ENCODE results near the gene IMPDH1.

IMPDH1 gene

DNA sequence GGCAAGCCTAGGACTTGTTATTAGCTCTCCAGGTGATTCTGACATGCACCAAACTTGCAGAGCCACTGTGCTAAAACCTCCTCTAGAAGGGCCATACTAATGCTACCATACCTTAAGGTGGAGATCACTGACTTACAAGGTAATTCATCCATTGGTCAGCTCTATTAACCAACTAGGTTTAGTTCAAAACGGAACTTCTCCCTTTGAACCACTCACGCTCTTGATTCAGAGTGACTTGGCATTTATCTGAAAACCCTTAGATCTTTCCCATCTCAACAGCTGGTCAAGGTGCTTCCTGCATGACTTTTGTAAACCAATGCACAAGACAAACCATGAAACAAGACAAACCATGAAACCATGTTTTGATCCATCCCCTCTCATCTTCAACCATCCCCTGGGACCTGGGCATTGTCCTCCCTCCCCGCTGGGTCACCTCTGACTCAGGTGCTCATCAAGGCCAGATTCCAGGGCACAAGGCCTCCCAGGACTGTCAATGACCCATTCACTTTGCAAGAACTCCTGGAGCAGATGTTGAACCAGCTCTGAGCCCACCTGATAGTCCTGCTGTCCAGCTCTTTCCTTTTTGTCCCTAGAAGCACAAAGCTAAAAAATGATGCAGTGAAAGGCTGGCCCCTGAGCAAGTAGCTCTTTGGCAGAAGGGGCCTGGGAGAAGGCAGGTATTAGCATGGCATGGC, 18.8 kb downstream of the IMPDH1 start:
- peaks cover 24% of the 10 kb centered on the region for H3K27me3 ChIP-seq (ENCODE audit: insufficient read depth, low read length)
- peaks cover 4% of the 10 kb centered on the region; the same call in 1 of the 2 replicates for H3K4me1 ChIP-seq (ENCODE audit: insufficient read depth, low read length)
- no peak overlapping the region for H3K4me3 ChIP-seq (ENCODE audit: low read length)
- H3K9ac ChIP-seq (ENCODE audit: low read depth, low read length), result no peak overlapping the region
- no peaks in the 10 kb centered on the region for H3K36me3 ChIP-seq (ENCODE audit: insufficient read depth, low read depth, low read length)
- H3K27ac ChIP-seq (ENCODE audit: low read length), result no peak overlapping the region
- H3K9me3 ChIP-seq (ENCODE audit: insufficient read depth, low read depth, low read length), result no peaks in the 10 kb centered on the region

DNA sequence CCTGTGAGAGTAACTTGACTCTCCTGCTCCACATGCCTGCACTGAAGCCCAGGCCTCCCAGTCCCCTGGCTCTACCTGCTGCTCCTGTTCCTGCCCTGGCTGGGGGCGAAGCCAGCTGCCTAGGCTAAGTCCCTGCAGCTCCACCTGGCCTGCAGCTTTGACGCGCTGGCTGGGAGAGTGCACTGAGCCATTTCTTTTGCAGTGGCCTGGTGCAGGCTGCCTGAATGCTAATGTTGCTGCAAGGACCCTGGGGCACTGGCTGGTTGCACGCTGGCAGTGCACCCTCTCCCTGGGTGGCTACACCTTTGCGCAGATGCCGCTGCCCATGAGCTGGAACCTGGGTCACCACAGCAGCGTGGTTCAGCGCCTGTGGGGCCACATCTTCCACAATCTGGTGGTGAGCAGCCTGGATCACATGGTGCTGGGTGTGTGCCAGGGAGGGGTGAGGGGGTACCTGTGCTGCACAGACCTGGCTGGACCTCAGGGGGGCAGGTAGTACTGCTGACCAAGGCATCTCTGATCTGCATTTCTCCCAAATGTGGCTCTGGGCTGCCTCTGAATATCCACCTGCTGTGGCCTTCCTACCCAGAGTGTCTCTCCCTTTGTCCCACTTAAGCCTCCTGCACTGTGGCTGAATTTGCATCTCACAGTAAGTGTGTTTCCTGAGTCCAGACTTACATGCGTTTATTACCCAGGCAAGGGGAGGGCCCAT, 20.0 kb downstream of the IMPDH1 start:
- no peaks in the 10 kb centered on the region for H3K36me3 ChIP-seq (ENCODE audit: insufficient read depth, low read depth, low read length)
- no peak overlapping the region for H3K27ac ChIP-seq (ENCODE audit: low read length)
- H3K9ac ChIP-seq (ENCODE audit: low read depth, low read length), result no peak overlapping the region
- H3K9me3 ChIP-seq (ENCODE audit: insufficient read depth, low read depth, low read length), result no peaks in the 10 kb centered on the region
- peaks cover 4% of the 10 kb centered on the region; the same call in 1 of the 2 replicates for H3K4me1 ChIP-seq (ENCODE audit: insufficient read depth, low read length)
- no peak overlapping the region for H3K4me3 ChIP-seq (ENCODE audit: low read length)
- peaks cover 24% of the 10 kb centered on the region for H3K27me3 ChIP-seq (ENCODE audit: insufficient read depth, low read length)

DNA sequence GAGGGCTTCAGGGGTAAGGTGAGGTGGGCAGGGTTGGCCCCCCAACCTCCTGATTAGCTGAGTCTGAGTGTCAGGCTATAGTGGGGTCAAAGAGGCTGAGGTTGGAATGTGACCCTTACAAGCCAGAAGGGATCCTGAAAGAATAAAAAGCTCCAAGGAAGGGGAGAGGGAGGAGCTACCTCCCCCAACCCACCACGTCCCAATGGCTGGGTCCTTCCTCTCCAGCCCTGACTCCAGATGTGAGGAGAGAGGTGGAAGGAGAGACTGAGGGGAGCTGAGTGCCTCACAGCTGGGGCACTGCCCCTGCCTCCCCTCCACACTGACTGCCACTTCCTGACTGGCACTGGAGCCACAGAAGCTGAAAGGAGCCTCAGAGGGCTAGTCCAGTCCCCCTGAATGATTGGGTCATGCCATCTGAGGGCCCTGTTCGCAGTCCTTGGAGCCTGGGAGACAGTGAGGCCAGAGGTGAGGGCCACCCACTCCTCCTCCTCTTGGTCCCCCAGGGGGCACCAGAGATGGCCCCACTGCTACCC, 20.6 kb downstream of the IMPDH1 start:
- H3K27ac ChIP-seq (ENCODE audit: low read length), result no peak overlapping the region
- H3K9ac ChIP-seq (ENCODE audit: low read depth, low read length), result no peak overlapping the region
- H3K36me3 ChIP-seq (ENCODE audit: insufficient read depth, low read depth, low read length), result no peaks in the 10 kb centered on the region
- H3K4me3 ChIP-seq (ENCODE audit: low read length), result no peak overlapping the region
- H3K9me3 ChIP-seq (ENCODE audit: insufficient read depth, low read depth, low read length), result no peaks in the 10 kb centered on the region
- peaks cover 4% of the 10 kb centered on the region; the same call in 1 of the 2 replicates for H3K4me1 ChIP-seq (ENCODE audit: insufficient read depth, low read length)
- peaks cover 24% of the 10 kb centered on the region for H3K27me3 ChIP-seq (ENCODE audit: insufficient read depth, low read length)

DNA sequence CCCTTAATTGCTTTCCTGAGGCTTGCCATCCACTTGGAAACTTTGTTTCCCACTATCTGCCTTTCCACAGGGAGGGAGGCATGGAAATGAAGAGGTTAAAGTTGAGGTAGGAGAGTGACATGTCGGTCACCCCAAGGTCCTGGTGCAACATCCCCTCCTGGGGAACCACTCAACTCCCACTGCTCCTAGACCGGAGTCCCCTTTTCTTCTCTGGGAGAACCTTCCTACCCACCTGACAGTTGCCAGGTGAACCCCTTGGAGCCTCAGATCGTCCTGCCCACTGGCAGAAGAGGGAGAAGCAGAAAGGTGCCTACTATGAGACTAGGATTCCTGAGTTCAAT, 21.7 kb downstream of the IMPDH1 start:
- Histone ChIP-seq H3K9me3 (ENCODE audit: insufficient read depth, low read depth, low read length) (no peaks in the 10 kb centered on the region), H3K36me3 (ENCODE audit: insufficient read depth, low read depth, low read length) (no peaks in the 10 kb centered on the region), H3K4me3 (ENCODE audit: low read length) (no peak overlapping the region), H3K27ac (ENCODE audit: low read length) (no peak overlapping the region), H3K4me1 (ENCODE audit: insufficient read depth, low read length) (peaks cover 4% of the 10 kb centered on the region; the same call in 1 of the 2 replicates), H3K27me3 (ENCODE audit: insufficient read depth, low read length) (peaks cover 24% of the 10 kb centered on the region), H3K9ac (ENCODE audit: low read depth, low read length) (no peak overlapping the region)

DNA sequence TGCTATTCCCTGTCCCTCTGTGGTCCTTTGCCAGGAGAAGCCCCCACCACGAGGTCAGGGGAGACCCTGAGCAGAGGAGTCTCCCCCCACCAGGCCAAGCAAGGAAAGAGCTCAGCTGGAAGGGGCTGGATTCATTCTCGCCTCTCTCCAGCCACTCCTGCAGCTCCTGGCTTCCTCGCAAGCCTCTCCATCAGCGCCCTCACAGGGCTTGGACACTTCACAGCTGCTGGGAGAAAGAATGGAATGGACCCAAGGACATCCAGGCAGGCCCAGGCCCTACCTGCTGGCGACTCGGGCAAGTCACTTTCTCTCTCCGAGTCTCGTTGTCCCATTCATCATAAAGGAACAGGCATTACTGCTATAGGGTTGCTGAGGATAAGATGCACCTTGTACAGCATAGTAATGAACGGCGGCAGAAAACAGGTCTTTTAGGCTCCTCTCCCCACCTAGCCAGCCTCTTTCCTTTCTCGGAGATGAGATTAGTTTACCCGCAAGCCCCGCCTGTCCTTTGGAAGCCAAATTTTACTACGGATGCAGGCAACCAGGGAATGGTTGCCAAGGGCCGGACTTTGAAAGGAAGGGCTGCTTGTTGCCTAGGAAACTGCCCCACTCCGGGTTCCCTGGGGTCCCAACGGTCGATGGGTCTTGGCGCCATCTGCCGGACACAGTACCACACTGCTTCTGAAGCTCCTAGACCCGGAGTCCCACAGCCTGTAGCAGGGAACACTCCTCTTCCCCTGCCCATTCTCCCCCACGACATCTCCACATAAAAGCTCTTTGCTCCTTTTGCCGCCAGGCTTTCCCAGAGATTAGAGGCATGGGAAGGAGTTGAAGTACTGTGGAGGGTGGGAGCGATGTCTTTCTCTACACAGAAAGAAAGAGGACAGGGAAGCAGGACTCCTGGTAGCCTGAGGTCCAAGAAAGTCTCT, 22.3 kb downstream of the IMPDH1 start:
- Histone ChIP-seq H3K36me3 (ENCODE audit: insufficient read depth, low read depth, low read length) (no peaks in the 10 kb centered on the region), H3K9me3 (ENCODE audit: insufficient read depth, low read depth, low read length) (no peaks in the 10 kb centered on the region), H3K4me3 (ENCODE audit: low read length) (no peak overlapping the region), H3K27me3 (ENCODE audit: insufficient read depth, low read length) (peaks cover 24% of the 10 kb centered on the region), H3K4me1 (ENCODE audit: insufficient read depth, low read length) (peaks cover 8% of the 10 kb centered on the region; the same call in 1 of the 2 replicates), H3K27ac (ENCODE audit: low read length) (no peak overlapping the region), H3K9ac (ENCODE audit: low read depth, low read length) (no peak overlapping the region)

DNA sequence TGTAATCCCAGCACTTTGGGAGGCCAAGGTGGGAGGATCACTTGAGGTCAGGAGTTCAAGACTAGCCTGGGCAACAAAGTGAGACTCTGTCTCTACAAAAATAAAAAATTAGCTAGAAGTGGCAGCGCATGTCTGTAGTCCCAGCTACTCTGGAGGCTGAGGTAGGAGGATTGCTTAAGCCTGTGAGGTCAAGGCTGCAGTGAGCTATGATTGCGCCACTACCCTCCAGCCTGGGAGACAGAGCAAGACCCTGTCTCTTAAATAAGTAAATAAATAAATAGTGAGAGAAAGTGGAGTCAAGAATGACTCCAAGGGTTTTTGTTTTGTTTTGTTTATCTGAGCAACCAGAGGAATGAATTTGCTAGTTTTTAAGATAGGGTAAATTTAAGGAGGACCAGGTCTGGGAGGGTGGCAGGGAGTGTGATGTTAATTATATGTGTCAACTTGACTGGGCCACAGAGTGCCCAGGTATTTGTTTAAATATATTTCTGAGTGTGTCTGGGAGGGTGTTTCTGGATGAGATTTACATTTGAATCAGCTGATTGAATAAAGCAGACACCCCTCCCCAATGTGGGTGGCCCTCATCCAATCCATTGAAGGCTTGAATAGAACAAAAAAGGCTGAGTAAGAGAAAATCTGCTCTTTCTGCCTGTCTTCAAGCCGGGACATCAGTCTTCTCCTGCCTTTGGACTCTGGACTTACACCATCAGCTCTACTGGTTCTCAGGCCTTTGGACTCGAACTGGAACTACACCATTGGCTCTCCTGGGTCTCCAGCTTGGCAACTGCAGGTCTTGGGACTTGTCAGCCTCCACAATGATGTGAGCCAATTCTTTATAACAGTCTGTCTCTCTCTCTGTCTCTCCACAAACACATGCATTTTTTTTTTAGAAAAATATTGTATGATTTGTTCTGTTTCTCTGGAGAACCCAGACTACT, 23.5 kb downstream of the IMPDH1 start:
- no peak overlapping the region for H3K4me3 ChIP-seq (ENCODE audit: low read length)
- peaks cover 24% of the 10 kb centered on the region for H3K27me3 ChIP-seq (ENCODE audit: insufficient read depth, low read length)
- H3K4me1 ChIP-seq (ENCODE audit: insufficient read depth, low read length), result peaks cover 11% of the 10 kb centered on the region; the same call in 1 of the 2 replicates
- no peaks in the 10 kb centered on the region for H3K9me3 ChIP-seq (ENCODE audit: insufficient read depth, low read depth, low read length)
- H3K9ac ChIP-seq (ENCODE audit: low read depth, low read length), result no peak overlapping the region
- no peak overlapping the region for H3K27ac ChIP-seq (ENCODE audit: low read length)
- H3K36me3 ChIP-seq (ENCODE audit: insufficient read depth, low read depth, low read length), result no peaks in the 10 kb centered on the region

DNA sequence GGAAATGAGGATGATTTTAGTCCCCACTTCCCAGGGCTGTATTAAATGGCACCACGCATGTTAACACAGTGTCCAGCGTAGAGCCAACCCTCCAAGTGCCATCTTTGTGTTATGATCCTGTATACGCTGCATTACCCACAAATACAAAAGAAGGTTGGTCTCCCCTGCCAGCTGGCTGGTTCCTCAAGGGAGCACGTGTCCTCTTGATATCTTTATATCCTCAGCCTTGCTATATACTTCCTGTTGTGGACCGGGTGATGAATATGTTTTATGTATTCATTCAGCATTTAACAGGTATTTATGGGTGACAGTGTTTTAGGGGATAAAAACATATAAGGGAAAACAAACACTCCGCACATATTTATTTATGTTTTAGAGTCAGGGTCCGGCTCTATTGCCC, 25.1 kb downstream of the IMPDH1 start:
- no peak overlapping the region for H3K27ac ChIP-seq (ENCODE audit: low read length)
- H3K9me3 ChIP-seq (ENCODE audit: insufficient read depth, low read depth, low read length), result no peaks in the 10 kb centered on the region
- no peak overlapping the region for H3K4me3 ChIP-seq (ENCODE audit: low read length)
- H3K4me1 ChIP-seq (ENCODE audit: insufficient read depth, low read length), result peaks cover 8% of the 10 kb centered on the region; the same call in 1 of the 2 replicates
- H3K9ac ChIP-seq (ENCODE audit: low read depth, low read length), result no peak overlapping the region
- no peaks in the 10 kb centered on the region for H3K36me3 ChIP-seq (ENCODE audit: insufficient read depth, low read depth, low read length)
- H3K27me3 ChIP-seq (ENCODE audit: insufficient read depth, low read length), result peaks cover 24% of the 10 kb centered on the region

DNA sequence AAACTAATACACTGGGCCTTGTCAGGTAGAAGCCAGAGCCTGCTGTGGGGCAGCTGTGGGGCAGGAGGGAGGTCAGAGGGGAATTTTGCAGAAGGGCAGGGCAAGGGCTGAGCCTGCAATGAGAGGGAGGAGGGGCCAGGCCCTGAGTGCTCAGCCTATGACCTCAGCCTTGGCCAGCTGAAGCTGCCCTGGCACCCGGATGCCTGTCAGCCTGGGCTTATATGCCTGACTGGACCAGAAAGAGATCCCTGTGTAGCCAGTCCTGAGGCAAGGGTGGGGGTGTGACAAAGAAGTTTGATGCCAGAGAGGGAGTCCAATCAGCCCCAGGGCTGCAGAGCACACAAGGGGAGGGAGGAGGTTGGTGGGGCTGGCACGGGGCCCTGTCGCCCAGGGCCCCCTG, 26.0 kb downstream of the IMPDH1 start:
- Histone ChIP-seq H3K36me3 (ENCODE audit: insufficient read depth, low read depth, low read length) (no peaks in the 10 kb centered on the region), H3K9ac (ENCODE audit: low read depth, low read length) (no peak overlapping the region), H3K4me1 (ENCODE audit: insufficient read depth, low read length) (peaks cover 6% of the 10 kb centered on the region; the same call in 1 of the 2 replicates), H3K27me3 (ENCODE audit: insufficient read depth, low read length) (peaks cover 18% of the 10 kb centered on the region), H3K4me3 (ENCODE audit: low read length) (no peak overlapping the region), H3K9me3 (ENCODE audit: insufficient read depth, low read depth, low read length) (no peaks in the 10 kb centered on the region), H3K27ac (ENCODE audit: low read length) (no peak overlapping the region)

DNA sequence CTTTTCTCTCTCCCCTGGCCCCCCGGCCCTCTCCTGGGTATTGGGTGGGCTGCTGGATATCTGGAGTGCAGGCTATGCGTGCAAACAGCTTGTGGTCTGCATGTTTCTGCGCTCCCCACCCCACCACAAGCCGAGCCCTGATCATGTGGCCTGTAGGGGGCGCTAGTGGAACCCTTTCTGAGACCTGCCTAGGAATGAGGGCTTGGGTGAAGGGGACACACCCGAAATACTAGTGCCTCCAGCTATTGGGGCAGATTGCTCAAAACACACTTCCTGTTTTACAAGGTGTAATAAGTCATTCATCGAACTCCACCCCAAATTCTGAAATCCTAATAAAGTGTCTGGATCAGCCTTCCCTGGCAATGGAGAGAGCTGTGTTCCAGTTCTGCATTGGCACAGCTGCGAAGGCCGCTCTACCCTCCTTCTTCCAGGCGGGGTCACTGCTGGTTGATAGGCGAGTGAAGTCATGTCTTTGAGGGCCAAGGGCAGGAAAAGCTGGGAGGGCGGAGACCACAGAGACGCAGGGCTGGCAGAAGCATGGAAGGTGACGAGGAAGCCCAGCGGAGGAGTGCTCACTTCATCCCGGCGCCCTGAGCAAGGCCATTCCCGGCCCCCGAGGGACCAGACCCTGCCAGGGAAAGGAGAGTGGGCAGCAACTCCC, 28.5 kb downstream of the IMPDH1 start:
- no peak overlapping the region for H3K9ac ChIP-seq (ENCODE audit: low read depth, low read length)
- H3K36me3 ChIP-seq (ENCODE audit: insufficient read depth, low read depth, low read length), result no peaks in the 10 kb centered on the region
- no peak overlapping the region for H3K27ac ChIP-seq (ENCODE audit: low read length)
- no peaks in the 10 kb centered on the region for H3K27me3 ChIP-seq (ENCODE audit: insufficient read depth, low read length)
- peaks cover 6% of the 10 kb centered on the region; the same call in 1 of the 2 replicates for H3K4me1 ChIP-seq (ENCODE audit: insufficient read depth, low read length)
- H3K4me3 ChIP-seq (ENCODE audit: low read length), result no peak overlapping the region
- no peaks in the 10 kb centered on the region for H3K9me3 ChIP-seq (ENCODE audit: insufficient read depth, low read depth, low read length)

DNA sequence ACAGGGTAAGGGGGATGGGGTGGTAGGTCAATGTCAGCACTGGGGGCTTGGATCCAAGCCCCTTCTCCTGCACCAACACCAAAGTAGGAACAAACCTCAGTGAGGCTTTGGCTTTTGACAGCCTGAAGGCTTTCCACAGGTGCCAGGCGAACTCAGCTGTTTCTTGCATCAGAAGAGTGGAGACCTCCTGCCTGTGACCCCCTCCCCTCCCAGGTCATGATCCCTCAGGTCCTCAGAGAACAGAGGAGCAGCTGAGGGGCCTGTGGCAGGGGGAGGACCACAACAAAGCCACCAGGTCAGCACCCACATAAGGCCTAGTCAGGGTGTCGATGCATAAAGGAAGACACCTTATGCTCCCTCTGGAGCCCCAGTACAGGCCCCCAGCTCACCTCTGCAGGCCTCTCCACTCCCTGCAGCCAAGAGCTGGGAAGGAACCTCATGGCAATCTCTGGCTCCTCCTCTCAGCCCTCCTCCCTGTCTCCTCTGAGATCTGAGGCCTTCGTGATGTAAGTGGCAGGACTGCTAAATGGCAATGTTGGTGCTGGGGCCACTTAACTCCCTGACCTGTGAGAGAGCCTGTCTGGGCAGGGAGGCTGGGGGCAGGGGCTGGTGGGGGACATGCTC, 29.2 kb downstream of the IMPDH1 start:
- Histone ChIP-seq H3K9ac (ENCODE audit: low read depth, low read length) (no peak overlapping the region), H3K4me1 (ENCODE audit: insufficient read depth, low read length) (peaks cover 6% of the 10 kb centered on the region; the same call in 1 of the 2 replicates), H3K27ac (ENCODE audit: low read length) (no peak overlapping the region), H3K36me3 (ENCODE audit: insufficient read depth, low read depth, low read length) (no peaks in the 10 kb centered on the region), H3K4me3 (ENCODE audit: low read length) (no peak overlapping the region), H3K27me3 (ENCODE audit: insufficient read depth, low read length) (no peaks in the 10 kb centered on the region), H3K9me3 (ENCODE audit: insufficient read depth, low read depth, low read length) (no peaks in the 10 kb centered on the region)
